ENCODE results near the gene TPSAB1.
"Not testable (repeated sequence)": the region's sequence is repeated elsewhere in the genome, so short reads cannot be mapped to it uniquely, and the experiment has no call there.

Gene TPSAB1

GRCh38 chr16:1240436-1240835 lies at the start of gene TPSAB1:
TSS of gene TPSAB1 (plus strand) at chr16:1240705. CDS start at chr16:1240939, 234 bp downstream.
- not testable (repeated sequence) for DNase-seq (ENCODE audit: low read depth in 2 of 2)

GRCh38 chr16:1190789-1191188 lies 49.7 kb upstream of the TPSAB1 start:
- not testable (repeated sequence) for DNase-seq (ENCODE audit: low read depth in 2 of 2)

GRCh38 chr16:1192384-1193073 lies 48.0 kb upstream of the TPSAB1 start:
- DNase-seq (ENCODE audit: low read depth in 2 of 2), result no peak

GRCh38 chr16:1193143-1193824 lies 47.2 kb upstream of the TPSAB1 start:
- no peak for DNase-seq (ENCODE audit: low read depth in 2 of 2)

- DNase-seq (ENCODE audit: low read depth in 2 of 2), result no peak
Measured at GRCh38 chr16:1193825-1194581, 46.5 kb upstream of the TPSAB1 start.

- no peak for DNase-seq (ENCODE audit: low read depth in 2 of 2)
Measured at GRCh38 chr16:1194665-1195392, 45.7 kb upstream of the TPSAB1 start.

GRCh38 chr16:1195393-1195666 lies 45.2 kb upstream of the TPSAB1 start:
- DNase-seq (ENCODE audit: low read depth in 2 of 2), result no peak

GRCh38 chr16:1196494-1196893 lies 44.0 kb upstream of the TPSAB1 start:
- DNase-seq (ENCODE audit: low read depth in 2 of 2), result no peak

- DNase-seq (ENCODE audit: low read depth in 2 of 2), result no peak
Measured at GRCh38 chr16:1197237-1197866, 43.2 kb upstream of the TPSAB1 start.

- no peak for DNase-seq (ENCODE audit: low read depth in 2 of 2)
Measured at GRCh38 chr16:1198194-1198593, 42.3 kb upstream of the TPSAB1 start.

- DNase-seq (ENCODE audit: low read depth in 2 of 2), result not testable (repeated sequence)
Measured at GRCh38 chr16:1198671-1199346, 41.7 kb upstream of the TPSAB1 start.

GRCh38 chr16:1199347-1200013 lies 41.0 kb upstream of the TPSAB1 start:
- no peak for DNase-seq (ENCODE audit: low read depth in 2 of 2)

- DNase-seq (ENCODE audit: low read depth in 2 of 2), result no peak
Measured at GRCh38 chr16:1200014-1200627, 40.4 kb upstream of the TPSAB1 start.

GRCh38 chr16:1201444-1201843 lies 39.1 kb upstream of the TPSAB1 start:
- DNase-seq (ENCODE audit: low read depth in 2 of 2), result no peak

- DNase-seq (ENCODE audit: low read depth in 2 of 2), result no peak
Measured at GRCh38 chr16:1202274-1202673, 38.2 kb upstream of the TPSAB1 start.

- DNase-seq (ENCODE audit: low read depth in 2 of 2), result no peak
Measured at GRCh38 chr16:1204933-1205332, 35.6 kb upstream of the TPSAB1 start.

GRCh38 chr16:1206326-1206725 lies 34.2 kb upstream of the TPSAB1 start:
- no peak for DNase-seq (ENCODE audit: low read depth in 2 of 2)

- no peak for DNase-seq (ENCODE audit: low read depth in 2 of 2)
Measured at GRCh38 chr16:1206786-1207185, 33.7 kb upstream of the TPSAB1 start.

GRCh38 chr16:1208239-1208830 lies 32.2 kb upstream of the TPSAB1 start:
- no peak for DNase-seq (ENCODE audit: low read depth in 2 of 2)

- no peak for DNase-seq (ENCODE audit: low read depth in 2 of 2)
Measured at GRCh38 chr16:1209081-1209480, 31.4 kb upstream of the TPSAB1 start.

Data from fibroblast of skin of left biceps (primary cell).